GM19025 (cell line): ENCODE results near the gene SNAPC5.
"Not testable (repeated sequence)": the region's sequence is repeated elsewhere in the genome, so short reads cannot be mapped to it uniquely, and the experiment has no call there.

Experiments used
- ATAC-seq: cut with Tn5 transposase; IDR thresholded peaks from one replicate; pipeline ENCODE4 v1.9.1; 2021; ENCODE audit warnings: mild to moderate bottlenecking, low read depth, moderate library complexity; ENCODE audit not compliant: unreplicated experiment

The SNAPC5 gene

DNA sequence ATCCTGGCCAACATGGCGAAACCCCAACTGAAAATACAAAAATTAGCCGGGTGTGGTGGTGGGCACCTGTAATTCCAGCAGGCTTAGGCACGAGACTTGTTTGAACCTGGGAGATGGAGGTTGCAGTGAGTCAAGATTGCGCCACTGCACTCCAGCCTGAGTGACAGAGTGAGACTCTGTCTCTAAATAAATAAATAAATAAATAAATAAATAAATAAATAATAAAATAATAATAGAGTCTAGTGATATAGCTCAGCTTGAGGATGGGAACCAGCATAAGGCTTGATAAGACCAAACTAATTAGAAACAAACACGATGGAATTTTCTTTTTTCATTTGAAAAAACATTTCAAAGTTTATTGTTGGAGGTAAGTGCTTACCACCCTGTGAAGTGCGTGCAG lies 36.3 kb downstream of the SNAPC5 start:
- not testable (repeated sequence) for ATAC-seq

DNA sequence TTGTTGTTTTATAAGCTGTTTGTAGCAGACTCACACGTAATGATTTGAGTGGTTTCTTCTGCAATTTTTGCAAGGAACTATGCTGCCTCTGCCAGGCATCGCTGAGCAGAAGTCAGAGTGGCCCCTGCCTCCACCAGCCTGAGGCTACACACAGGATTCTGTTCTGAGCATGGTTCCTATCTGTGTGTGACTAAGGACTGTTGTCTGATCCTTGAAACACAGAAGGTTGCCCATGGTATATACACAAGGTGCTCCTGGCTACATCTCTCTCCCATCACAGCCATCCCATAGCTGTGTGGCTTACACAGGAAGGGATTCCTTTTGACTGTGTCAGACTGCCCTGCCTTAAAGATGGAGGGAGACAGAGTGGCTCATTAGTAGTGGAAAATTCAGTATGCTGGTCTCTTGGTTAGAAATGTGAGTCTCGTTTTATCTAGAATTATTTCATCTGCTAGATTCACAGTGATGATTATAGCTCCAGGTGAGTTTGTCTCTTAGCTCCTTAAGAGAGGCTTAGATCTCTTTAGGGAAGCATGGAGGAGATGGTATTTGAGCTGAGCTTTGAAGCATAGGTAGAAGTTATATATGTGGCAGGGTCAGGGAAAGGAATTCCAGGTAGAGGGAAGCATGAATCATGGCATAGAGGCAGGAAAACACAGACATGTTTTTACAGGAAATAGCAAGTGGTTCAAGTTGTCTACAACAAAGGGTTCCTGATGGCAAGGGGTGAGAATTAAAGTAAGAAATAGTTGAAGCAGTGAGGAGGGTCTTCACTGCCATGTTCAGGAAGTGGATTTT lies 37.5 kb downstream of the SNAPC5 start:
- ATAC-seq, result no peak

DNA sequence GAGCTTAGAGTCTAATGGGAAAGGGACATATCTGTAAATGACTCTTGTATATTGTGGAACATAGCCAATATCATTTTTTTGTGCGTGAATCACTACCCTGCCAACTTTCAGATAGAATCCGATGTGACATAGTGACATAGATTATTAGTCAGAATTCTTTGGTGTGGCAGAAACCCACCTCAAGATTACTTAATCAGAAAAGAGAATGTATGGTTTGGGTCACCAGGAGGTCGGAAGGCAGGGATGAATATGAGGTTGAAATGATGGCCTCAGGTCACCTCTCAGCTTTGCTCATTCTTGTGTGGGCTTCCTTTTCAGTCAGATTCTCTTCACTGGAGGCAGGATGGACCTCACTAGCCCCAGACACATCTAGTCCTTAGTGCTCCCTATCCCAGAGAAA lies 41.4 kb downstream of the SNAPC5 start:
- no peak for ATAC-seq

DNA sequence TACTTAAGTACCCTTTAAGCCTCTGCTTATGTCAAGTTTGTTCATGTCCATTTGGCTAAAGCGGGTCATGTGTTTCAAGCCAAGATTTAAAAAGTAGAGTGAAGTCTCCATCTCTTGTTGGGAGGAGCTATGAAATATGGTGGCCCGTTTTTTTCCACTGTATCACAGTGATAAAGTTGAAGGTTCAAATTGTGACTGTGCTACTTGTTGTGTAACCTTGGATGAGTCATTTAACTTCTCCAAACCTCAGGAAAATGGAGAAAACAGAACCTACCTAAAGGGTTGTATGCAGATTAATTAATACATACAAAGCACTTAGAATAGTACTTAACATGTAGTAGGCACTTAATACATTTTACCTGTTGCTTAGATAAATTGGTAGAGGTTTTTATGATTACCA lies 43.4 kb downstream of the SNAPC5 start:
- no peak for ATAC-seq

DNA sequence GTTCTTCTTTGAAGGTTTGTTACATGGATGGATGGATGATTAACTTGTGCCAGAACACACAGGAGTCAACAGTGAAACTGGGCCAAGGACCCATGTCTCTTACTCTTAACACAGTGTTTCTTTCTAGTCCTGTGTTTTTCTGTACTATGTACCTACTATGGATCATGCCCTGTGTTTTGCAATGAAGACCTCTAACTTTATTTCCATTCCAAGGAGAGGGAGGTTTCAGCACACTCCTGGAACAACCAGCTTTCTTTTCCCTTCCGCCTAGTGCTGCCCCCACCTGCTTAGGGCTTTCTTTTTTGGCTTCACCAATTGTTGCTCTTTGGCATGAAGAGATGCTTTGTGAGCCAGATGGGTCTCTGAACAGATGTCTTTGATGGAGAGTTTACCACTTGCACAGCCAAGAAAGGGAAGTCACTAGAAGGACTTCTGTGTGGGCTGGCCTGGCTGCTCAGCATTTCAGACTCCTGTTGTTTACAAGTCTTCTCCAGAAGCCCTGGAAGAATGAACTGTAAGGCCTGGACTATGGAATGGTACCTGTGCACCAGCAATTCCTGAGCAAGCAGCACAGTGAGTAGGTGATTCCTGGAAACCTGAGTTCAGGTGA lies 44.5 kb downstream of the SNAPC5 start:
- no peak for ATAC-seq

DNA sequence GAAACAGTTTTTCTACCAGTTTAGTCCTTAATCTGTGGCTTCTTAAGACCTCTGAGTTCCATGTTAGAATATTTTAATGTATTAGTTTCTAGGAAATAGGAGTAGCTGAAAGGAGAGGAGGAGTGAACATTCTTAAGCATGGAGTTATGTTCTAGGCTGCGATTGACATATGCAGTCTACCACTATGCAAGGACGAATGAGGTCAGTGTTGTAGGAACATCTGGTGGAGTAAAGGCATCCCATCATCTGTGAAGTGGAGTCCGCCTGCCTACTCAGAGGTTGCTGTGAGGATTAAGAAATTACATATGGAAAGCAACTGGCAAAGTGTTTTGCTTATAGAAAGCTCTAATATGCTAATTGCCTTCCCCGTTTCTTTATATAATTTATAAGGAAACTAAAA lies 45.1 kb downstream of the SNAPC5 start:
- no peak for ATAC-seq
